ENCODE data around the gene APC2.

DNA sequence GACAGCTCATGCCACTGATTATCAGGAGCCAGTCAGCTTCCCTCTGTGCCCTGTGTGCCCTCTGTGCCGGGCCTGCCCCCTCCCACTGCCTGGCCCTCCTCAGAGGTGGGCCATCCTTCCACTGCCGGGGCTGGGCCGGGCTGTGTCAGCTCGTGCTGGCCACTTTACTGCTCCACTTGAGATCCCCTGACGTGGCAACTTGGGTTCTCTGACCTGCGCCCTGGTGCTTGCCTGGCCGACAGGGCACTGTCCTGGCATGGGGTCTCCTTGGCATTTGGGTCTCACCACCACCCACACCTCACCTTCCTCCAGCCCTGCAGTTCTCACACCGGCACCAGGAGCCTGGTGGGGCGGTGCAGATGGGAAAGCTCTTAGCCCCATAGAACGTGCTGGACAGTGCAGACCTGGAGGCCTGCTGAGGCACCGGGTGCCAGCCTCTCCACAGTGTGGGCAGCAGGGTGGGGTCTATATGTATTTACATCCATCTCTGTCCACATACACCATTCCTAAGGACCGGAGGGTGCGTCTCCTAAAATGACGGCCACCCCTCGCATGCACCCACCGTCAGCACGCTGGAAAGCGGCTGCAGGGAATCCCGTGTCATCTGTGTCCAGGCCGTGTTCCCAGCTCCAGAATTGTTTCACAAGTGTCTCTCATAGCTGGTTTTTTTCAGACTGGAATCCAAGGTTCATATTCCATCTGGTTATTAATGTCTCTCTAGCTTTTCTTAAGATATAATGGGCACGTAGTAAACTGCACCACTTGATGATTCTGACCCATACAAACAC lies 30.8 kb upstream of the APC2 start:
- TF ChIP-seq, protein P1, sequence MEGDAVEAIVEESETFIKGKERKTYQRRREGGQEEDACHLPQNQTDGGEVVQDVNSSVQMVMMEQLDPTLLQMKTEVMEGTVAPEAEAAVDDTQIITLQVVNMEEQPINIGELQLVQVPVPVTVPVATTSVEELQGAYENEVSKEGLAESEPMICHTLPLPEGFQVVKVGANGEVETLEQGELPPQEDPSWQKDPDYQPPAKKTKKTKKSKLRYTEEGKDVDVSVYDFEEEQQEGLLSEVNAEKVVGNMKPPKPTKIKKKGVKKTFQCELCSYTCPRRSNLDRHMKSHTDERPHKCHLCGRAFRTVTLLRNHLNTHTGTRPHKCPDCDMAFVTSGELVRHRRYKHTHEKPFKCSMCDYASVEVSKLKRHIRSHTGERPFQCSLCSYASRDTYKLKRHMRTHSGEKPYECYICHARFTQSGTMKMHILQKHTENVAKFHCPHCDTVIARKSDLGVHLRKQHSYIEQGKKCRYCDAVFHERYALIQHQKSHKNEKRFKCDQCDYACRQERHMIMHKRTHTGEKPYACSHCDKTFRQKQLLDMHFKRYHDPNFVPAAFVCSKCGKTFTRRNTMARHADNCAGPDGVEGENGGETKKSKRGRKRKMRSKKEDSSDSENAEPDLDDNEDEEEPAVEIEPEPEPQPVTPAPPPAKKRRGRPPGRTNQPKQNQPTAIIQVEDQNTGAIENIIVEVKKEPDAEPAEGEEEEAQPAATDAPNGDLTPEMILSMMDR (IDR thresholded peaks at IDR 0.05; ENCODE audit: low read depth, low read length) = no peak
- TF ChIP-seq EZH2phosphoT487 (IDR thresholded peaks at IDR 0.05; ENCODE audit: low read depth) = no peak
